Right lobe of liver (tissue), 4 donors: Measurements from ENCODE around the gene DDX1.

Experiments
- POLR2A ChIP-seq: fragments of 450-650 bp; IDR thresholded peaks from one replicate; pipeline ENCODE4 v1.6.1; 2017; ENCODE audit warnings: antibody characterized with exemption, mild to moderate bottlenecking
- TF ChIP-seq, protein P1 (sequence below), 4 donors: fragments of 200-600 bp in 3 of 4; fragments of 450-650 bp in 1 of 4; IDR thresholded peaks; one replicate each; pipeline versions ENCODE4 v1.5.1 to v1.8.0; 2016 to 2022; ENCODE audit warnings: antibody characterized with exemption in 4 of 4, mild to moderate bottlenecking in 2 of 4
- donor health status: DM: no; HTN: no; CAD: no.
- donor health status: DM: no; HTN: no; CAD: no.
- donor health status: DM: no; HTN: yes; CAD: no.

- TF ChIP-seq, protein P1, sequence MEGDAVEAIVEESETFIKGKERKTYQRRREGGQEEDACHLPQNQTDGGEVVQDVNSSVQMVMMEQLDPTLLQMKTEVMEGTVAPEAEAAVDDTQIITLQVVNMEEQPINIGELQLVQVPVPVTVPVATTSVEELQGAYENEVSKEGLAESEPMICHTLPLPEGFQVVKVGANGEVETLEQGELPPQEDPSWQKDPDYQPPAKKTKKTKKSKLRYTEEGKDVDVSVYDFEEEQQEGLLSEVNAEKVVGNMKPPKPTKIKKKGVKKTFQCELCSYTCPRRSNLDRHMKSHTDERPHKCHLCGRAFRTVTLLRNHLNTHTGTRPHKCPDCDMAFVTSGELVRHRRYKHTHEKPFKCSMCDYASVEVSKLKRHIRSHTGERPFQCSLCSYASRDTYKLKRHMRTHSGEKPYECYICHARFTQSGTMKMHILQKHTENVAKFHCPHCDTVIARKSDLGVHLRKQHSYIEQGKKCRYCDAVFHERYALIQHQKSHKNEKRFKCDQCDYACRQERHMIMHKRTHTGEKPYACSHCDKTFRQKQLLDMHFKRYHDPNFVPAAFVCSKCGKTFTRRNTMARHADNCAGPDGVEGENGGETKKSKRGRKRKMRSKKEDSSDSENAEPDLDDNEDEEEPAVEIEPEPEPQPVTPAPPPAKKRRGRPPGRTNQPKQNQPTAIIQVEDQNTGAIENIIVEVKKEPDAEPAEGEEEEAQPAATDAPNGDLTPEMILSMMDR (IDR thresholded peaks at IDR 0.05): peak in 2 of 4 donors; percentile 13 to 18
- TF ChIP-seq POLR2A: no peak
Measured at GRCh38 chr2:15546297-15547098, 45.2 kb upstream of the DDX1 start.
